Activated naive CD8-positive, alpha-beta T cell (primary cell): ENCODE results near the gene TNIK.
"Not testable (repeated sequence)": the region's sequence is repeated elsewhere in the genome, so short reads cannot be mapped to it uniquely, and the experiment has no call there.

Experiments
- H3K27ac Mint-ChIP-seq: one replicate; pipeline ENCODE4 v1.8.0; 2021; ENCODE audit warnings: mixed read lengths
- H3K27me3 Mint-ChIP-seq: one replicate; pipeline ENCODE4 v1.8.0; 2021; ENCODE audit warnings: mixed read lengths
- H3K36me3 Mint-ChIP-seq: one replicate; pipeline ENCODE4 v1.8.0; 2021; ENCODE audit warnings: mixed read lengths
- H3K4me1 Mint-ChIP-seq: one replicate; pipeline ENCODE4 v1.8.0; 2021; ENCODE audit warnings: low read depth, mixed read lengths
- H3K4me3 Mint-ChIP-seq: one replicate; pipeline ENCODE4 v1.8.0; 2021; ENCODE audit warnings: mild to moderate bottlenecking, mixed read lengths
- H3K9me3 Mint-ChIP-seq: one replicate; pipeline ENCODE4 v1.8.0; 2021; ENCODE audit warnings: low read depth, mixed read lengths

TNIK gene

DNA sequence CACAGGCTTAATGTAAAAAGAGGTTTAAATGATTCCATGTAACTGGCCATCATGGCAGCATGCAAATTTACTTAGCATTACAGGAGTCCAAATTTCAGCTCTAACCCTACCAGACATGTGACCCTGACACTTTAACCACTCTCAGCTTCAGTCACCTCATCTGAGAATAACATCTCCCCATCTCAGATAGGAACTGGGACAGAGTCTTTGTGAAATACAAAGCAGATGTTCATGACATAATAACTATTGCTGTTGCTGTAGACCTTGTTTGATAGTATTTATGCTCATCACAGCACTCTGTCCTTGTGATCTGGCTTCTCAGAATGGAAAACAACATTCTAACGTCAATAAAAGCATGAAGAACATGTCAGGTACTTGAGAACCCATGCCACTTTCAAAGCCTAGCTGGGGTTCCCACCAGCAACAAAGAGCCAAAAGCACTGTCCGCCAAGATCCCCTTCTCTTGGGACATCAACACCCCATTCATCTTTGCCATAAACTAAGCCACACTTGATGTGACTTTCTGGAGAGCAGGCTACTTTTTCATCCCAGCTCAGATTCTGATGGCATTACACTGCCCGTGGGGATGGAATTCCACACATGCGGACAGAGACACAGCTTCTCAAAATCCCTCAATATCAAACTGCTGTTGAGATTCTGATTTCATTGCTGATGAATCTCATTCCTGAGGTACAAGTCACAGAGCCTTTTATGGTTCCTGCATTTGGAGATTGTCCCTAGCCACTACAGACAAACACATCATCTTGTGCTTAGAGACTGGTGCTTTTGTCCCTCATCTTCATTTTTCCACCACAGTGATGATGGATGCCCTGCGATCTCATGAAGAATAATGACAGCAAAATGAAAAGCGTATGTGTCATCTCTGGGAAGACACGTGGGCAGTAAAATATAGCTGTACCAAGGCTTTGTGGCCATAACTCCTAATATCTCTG, 202.7 kb downstream of the TNIK start:
- peaks cover 11% of the 10 kb centered on the region for H3K36me3 Mint-ChIP-seq
- H3K9me3 Mint-ChIP-seq = peaks cover 9% of the 10 kb centered on the region
- H3K4me1 Mint-ChIP-seq = peaks cover 94% of the 10 kb centered on the region
- peak overlapping the region; percentile 36 for H3K4me3 Mint-ChIP-seq
- no peaks in the 10 kb centered on the region for H3K27me3 Mint-ChIP-seq
- peak overlapping the region; percentile 94 for H3K27ac Mint-ChIP-seq

DNA sequence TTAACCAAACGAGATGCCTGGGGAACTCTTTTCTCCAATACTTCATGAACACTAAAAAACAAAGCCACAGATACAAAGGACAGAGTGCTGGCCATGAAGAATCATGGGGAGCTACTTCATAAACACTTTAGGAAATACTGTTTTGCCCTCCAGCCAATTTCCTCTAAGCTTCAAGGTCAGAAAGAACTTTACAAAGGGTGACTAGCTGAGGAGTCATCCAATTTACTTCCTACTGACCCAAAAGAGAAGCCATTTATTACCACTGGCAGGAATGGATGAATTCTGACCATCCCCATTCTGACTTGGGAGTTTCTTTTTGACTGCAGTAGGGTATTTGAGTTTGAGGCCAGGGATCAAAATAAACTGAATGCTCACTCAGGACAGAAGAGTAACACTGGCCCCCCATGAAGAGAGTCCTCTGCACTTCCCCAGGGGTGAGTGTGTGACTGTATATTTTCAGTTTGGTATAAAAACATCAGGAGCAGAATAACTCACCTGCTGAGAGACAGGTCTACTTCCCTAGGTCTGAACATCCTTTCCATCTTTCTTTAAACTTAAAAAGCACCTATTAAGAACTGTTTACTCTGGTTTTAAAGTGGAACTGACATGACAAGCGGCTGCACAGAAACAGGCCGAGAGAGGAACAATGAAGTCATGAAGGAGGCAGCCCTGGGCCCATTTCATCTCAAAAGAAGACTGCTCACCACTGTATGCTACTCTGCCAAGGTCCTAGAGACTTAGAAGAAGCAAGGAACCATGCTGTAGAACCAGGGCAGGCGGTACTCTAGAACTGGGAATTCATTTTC, 203.6 kb downstream of the TNIK start:
- peak overlapping the region; percentile 94 for H3K27ac Mint-ChIP-seq
- peak overlapping the region; percentile 70 for H3K4me3 Mint-ChIP-seq
- peaks cover 9% of the 10 kb centered on the region for H3K9me3 Mint-ChIP-seq
- peaks cover 11% of the 10 kb centered on the region for H3K36me3 Mint-ChIP-seq
- H3K27me3 Mint-ChIP-seq = no peaks in the 10 kb centered on the region
- peaks cover 94% of the 10 kb centered on the region for H3K4me1 Mint-ChIP-seq

GRCh38 chr3:171255236-171255806, 204.9 kb downstream of the TNIK start:
- H3K27me3 Mint-ChIP-seq = no peaks in the 10 kb centered on the region
- H3K4me1 Mint-ChIP-seq = peaks cover 94% of the 10 kb centered on the region
- peak overlapping the region; percentile 70 for H3K4me3 Mint-ChIP-seq
- peak overlapping the region; percentile 94 for H3K27ac Mint-ChIP-seq
- peaks cover 11% of the 10 kb centered on the region for H3K36me3 Mint-ChIP-seq
- peaks cover 9% of the 10 kb centered on the region for H3K9me3 Mint-ChIP-seq

DNA sequence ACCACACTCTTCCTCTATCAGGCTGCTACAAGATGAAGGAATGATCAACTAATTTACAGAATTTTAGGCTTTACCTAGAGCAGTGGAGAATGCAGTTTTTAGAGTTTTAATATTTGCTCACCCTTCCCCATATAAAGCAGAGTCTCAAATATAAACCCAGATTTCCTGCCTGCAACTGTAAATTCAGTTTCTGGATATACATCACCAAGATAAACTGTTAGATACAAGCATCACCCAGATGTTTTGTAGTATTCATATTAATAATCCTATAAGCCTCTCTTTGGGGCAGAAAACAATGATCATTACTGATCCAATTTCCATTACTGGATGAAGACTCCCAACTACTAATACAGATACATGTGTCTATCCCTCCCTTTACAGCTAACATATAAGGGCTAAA, 205.9 kb downstream of the TNIK start:
- H3K9me3 Mint-ChIP-seq = peaks cover 9% of the 10 kb centered on the region
- no peaks in the 10 kb centered on the region for H3K27me3 Mint-ChIP-seq
- H3K4me3 Mint-ChIP-seq = peak overlapping the region; percentile 70
- H3K36me3 Mint-ChIP-seq = peaks cover 6% of the 10 kb centered on the region
- peak overlapping the region; percentile 94 for H3K27ac Mint-ChIP-seq
- H3K4me1 Mint-ChIP-seq = peaks cover 84% of the 10 kb centered on the region

DNA sequence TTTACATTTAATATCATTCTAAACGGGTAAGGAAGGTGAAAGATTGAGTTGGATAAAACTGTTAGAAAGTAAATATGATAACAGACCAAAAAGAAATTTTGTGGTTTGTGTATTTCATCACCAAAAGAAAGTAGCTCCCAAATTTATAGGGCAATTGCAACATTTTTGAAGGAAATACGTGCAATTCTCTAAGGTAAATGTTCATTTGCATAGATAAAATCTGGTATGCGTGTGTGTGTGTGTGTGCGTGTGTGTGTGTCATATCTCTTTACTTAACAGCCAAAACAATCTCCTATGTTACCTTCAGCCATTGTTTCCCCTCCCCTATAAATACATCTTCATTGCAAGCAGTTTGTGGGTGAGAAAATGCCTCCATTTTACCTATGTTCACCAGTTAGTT, 208.4 kb downstream of the TNIK start:
- Mint-ChIP-seq H3K4me3 (no peak overlapping the region), H3K36me3 (peaks cover 4% of the 10 kb centered on the region), H3K4me1 (peaks cover 61% of the 10 kb centered on the region), H3K27me3 (no peaks in the 10 kb centered on the region), H3K9me3 (no peaks in the 10 kb centered on the region), H3K27ac (peak overlapping the region; percentile 67)

DNA sequence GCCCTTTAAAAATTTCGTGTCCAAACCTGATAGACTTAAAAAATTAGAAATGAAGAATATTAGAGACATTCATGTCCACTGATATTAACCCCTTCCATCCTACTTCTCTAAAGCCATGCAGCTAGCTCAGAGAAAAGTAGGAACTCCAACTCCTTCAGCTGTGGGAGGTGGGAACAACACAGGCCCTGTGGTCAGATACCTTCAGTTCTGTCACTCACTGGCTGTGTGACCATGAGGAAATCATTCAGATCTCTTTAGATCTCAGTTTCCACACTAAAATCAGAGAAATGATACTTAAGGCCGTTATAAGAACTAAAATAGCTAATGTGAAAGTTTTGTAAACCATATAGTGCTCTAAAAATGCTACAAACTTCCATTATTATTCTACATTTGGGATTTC, 209.8 kb downstream of the TNIK start:
- Mint-ChIP-seq H3K4me3 (no peak overlapping the region), H3K9me3 (no peaks in the 10 kb centered on the region), H3K27ac (no peak overlapping the region), H3K4me1 (peaks cover 47% of the 10 kb centered on the region), H3K36me3 (peaks cover 2% of the 10 kb centered on the region), H3K27me3 (no peaks in the 10 kb centered on the region)

DNA sequence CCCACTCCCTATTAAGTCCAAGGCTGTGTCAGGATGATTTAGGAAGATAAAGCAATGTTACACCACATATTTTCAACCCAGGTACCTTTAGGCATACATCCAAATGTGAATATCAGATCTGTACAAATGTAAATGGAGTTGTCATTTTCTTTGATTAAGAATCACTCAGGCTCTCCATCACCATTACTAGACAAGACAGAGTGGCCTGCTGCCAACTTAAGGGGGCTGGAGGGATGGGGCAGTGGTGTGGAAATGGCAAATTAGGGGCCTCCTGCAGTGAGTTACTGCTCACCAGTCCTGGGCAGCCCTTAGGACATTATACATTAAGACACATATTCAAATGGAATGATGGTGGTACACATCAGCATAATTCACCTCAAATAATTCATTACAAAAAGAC, 211.0 kb downstream of the TNIK start:
- no peak overlapping the region for H3K27ac Mint-ChIP-seq
- no peaks in the 10 kb centered on the region for H3K9me3 Mint-ChIP-seq
- no peak overlapping the region for H3K4me3 Mint-ChIP-seq
- no peaks in the 10 kb centered on the region for H3K27me3 Mint-ChIP-seq
- peaks cover 2% of the 10 kb centered on the region for H3K36me3 Mint-ChIP-seq
- H3K4me1 Mint-ChIP-seq = peaks cover 38% of the 10 kb centered on the region

DNA sequence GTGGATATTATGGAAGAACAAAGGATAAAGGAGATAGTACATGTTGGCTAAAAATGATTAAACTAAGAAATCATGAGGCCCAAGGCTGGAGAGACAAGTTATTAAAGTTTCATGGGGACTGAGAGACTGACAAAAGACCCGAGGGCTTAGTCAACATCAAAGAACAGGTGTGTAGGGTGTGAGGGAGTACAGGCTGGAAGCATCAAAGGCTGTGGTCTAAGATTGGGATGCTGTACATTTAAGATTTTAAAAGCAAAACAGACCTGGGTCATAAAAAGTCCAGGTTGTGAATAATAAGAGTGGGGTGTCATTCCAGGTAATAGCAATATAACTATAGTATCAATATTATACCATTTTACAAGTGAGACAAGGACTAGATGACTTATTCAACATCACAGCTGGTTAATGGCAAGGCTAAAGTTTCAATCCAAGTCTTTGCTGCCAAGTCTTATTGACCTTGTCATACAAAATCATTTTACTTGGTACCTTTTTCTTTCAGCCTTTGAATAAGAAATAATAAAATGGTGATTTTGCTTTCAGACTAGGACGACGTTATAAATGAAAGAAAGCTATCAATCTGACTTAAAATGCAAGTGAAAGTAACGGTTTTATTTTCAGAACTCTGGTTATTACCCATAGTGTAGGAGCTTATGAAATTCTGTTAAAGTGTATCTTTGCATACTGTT, 211.6 kb downstream of the TNIK start:
- no peaks in the 10 kb centered on the region for H3K27me3 Mint-ChIP-seq
- H3K36me3 Mint-ChIP-seq = peaks cover 2% of the 10 kb centered on the region
- no peaks in the 10 kb centered on the region for H3K9me3 Mint-ChIP-seq
- H3K27ac Mint-ChIP-seq = no peak overlapping the region
- no peak overlapping the region for H3K4me3 Mint-ChIP-seq
- peaks cover 32% of the 10 kb centered on the region for H3K4me1 Mint-ChIP-seq

DNA sequence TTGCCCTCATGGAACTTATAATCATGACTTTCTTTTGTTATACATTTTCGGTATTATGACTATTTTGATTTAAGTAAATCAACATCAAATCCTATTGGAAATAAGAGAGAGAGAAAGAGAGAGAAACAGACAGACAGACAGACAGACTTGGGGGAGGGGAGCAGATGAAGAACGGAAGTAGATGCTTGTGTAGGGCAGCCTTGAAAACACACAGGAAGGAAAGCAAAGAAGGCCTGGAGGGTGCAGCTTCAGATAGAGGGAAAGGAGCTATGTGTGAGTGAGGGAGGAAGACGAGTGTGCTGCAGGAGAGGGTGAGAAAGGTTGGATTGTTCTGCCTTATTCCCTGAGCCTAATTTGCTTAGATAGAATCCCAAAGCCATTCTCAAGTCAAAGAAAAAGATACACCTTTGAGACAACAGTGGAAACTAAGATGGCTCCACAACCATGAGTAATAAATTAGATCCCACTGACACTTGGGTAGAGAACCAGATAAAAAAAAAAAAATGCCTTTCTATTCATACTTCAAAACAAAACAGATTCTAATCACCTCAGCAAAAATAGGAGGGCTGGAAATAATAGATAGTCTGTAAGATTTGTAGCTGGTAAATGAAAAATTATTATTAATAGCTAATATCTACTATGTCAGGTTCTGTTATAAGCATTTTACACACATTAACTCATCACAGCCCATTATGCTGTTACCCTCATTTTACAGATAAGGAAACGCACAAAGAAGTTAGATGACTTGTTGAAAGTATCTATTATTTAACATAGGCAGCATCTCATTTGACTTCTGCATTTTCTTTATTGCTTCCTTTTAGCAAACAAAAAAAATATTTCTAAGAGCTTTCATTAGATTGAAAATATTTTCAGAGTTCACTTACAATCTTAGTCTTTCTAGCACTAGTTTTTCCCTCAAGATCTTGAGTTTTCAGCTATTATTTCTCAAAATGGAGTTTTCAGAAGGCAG, 214.1 kb downstream of the TNIK start:
- Mint-ChIP-seq H3K4me1 (peaks cover 11% of the 10 kb centered on the region), H3K4me3 (no peak overlapping the region)

GRCh38 chr3:171242951-171243350, 217.3 kb downstream of the TNIK start:
- Mint-ChIP-seq H3K4me1 (peaks cover 11% of the 10 kb centered on the region), H3K27me3 (no peaks in the 10 kb centered on the region), H3K36me3 (peaks cover 3% of the 10 kb centered on the region), H3K9me3 (no peaks in the 10 kb centered on the region), H3K4me3 (no peak overlapping the region), H3K27ac (no peak overlapping the region)

More for the DNA sequence above, 214.1 kb downstream of the TNIK start:
- no peaks in the 10 kb centered on the region for H3K36me3 Mint-ChIP-seq
- H3K9me3 Mint-ChIP-seq = no peaks in the 10 kb centered on the region
- no peak overlapping the region for H3K27ac Mint-ChIP-seq
- no peaks in the 10 kb centered on the region for H3K27me3 Mint-ChIP-seq

- peaks cover 3% of the 10 kb centered on the region for H3K36me3 Mint-ChIP-seq
- peaks cover 11% of the 10 kb centered on the region for H3K4me1 Mint-ChIP-seq
- no peaks in the 10 kb centered on the region for H3K27me3 Mint-ChIP-seq
- no peak overlapping the region for H3K4me3 Mint-ChIP-seq
- H3K27ac Mint-ChIP-seq = no peak overlapping the region
- no peaks in the 10 kb centered on the region for H3K9me3 Mint-ChIP-seq
Observed at GRCh38 chr3:171242170-171242569, 218.0 kb downstream of the TNIK start.

DNA sequence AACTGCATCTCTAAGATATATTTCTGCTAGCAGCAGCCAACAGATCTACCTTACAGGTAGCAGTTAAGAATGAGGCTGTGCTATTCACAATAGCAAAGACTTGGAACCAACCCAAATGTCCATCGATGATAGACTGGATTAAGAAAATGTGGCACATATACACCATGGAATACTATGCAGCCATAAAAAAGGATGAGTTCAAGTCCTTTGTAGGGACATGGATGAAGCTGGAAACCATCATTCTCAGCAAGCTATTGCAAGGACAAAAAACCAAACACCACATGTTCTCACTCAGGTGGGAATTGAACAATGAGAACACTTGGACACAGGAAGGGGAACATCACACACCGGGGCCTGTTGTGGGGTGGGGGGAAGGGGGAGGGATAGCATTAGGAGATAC, 218.6 kb downstream of the TNIK start:
- not testable (repeated sequence) for H3K4me3 Mint-ChIP-seq, H3K27me3 Mint-ChIP-seq, H3K27ac Mint-ChIP-seq, H3K9me3 Mint-ChIP-seq, H3K36me3 Mint-ChIP-seq
- peaks cover 11% of the 10 kb centered on the region for H3K4me1 Mint-ChIP-seq

DNA sequence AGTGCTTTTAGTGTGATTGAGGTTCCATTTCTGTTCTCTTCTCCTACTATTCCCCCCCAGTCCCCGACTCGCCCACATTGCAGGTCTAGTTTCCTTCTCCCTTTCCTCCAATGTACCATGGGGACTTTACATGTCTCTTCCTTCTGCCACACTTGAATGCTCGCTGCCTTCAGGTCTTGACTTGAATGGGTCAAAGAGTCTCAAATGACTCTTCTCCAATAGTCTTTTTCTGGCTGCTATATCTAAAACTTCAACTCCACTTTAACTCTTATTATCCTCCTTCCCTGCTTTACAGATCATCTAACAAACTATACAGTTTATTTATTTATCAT, 219.7 kb downstream of the TNIK start:
- H3K36me3 Mint-ChIP-seq = peaks cover 7% of the 10 kb centered on the region
- peak overlapping the region; percentile 35 for H3K27ac Mint-ChIP-seq
- H3K9me3 Mint-ChIP-seq = no peaks in the 10 kb centered on the region
- H3K4me3 Mint-ChIP-seq = no peak overlapping the region
- no peaks in the 10 kb centered on the region for H3K27me3 Mint-ChIP-seq
- H3K4me1 Mint-ChIP-seq = peaks cover 14% of the 10 kb centered on the region
